DND-41 (cell line): ENCODE measurements around the gene EPHB1.

ENCODE experiments used
- CTCF ChIP-seq: IDR thresholded peaks from 2 replicates; pipeline ENCODE4 v1.5.1; 2012; ENCODE audit warnings: borderline replicate concordance, low read length, moderate library complexity, mild to moderate bottlenecking; ENCODE audit not compliant: poor library complexity, severe bottlenecking; ENCODE audit errors: extremely low read depth
- EZH2 ChIP-seq: IDR thresholded peaks from 3 replicates; pipeline ENCODE4 v1.6.1; 2012; ENCODE audit warnings: borderline replicate concordance, low read depth, mild to moderate bottlenecking, moderate library complexity, low read length, inconsistent platforms; ENCODE audit not compliant: severe bottlenecking

- no peak for TF ChIP-seq CTCF
- no peak for TF ChIP-seq EZH2
These were observed 97.3 kb downstream of the EPHB1 start for GRCh38 chr3:134892326-134892725.
